Hematopoietic multipotent progenitor cell treated with erythropoietin and hydrocortisone succinate and interleukin-3 and kit ligand, for 17 days (in vitro differentiated cells): ENCODE data around the gene F12.
"Not testable (repeated sequence)": the region's sequence is repeated elsewhere in the genome, so short reads cannot be mapped to it uniquely, and the experiment has no call there.

Experiments
- DNase-seq: peaks from one replicate; pipeline ENCODE4 v3.0.0-alpha.2; 2015; ENCODE audit warnings: low spot score

The F12 gene

GRCh38 chr5:177387405-177387804, 22.0 kb downstream of the F12 start:
- no peak for DNase-seq

GRCh38 chr5:177386542-177386941, 22.8 kb downstream of the F12 start:
- DNase-seq = no peak

GRCh38 chr5:177385720-177386119, 23.6 kb downstream of the F12 start:
- DNase-seq = no peak

GRCh38 chr5:177384134-177384533, 25.2 kb downstream of the F12 start, which contains the start of gene SLC34A1:
TSS of gene SLC34A1 (plus strand) at chr5:177384434. CDS start at chr5:177385742, 1,308 bp downstream.
- no peak for DNase-seq

- no peak for DNase-seq
These were observed 26.2 kb downstream of the F12 start for GRCh38 chr5:177383181-177383580.

- no peak for DNase-seq
These were observed 26.8 kb downstream of the F12 start for GRCh38 chr5:177382423-177383029.

GRCh38 chr5:177380805-177381126, 28.6 kb downstream of the F12 start:
- no peak for DNase-seq

- DNase-seq = peak; percentile 85
These were observed 30.2 kb downstream of the F12 start for GRCh38 chr5:177378884-177379883.

GRCh38 chr5:177377851-177378776, 31.2 kb downstream of the F12 start:
- DNase-seq = no peak

GRCh38 chr5:177376107-177376506, 33.3 kb downstream of the F12 start:
- DNase-seq = no peak

GRCh38 chr5:177375516-177375915, 33.8 kb downstream of the F12 start:
- DNase-seq = not testable (repeated sequence)

- DNase-seq = no peak
These were observed 35.2 kb downstream of the F12 start for GRCh38 chr5:177374211-177374610.

- DNase-seq = no peak
These were observed 35.6 kb downstream of the F12 start for GRCh38 chr5:177373806-177374205.

GRCh38 chr5:177372910-177373309, 36.5 kb downstream of the F12 start:
- DNase-seq = no peak

GRCh38 chr5:177372034-177372896, 37.1 kb downstream of the F12 start:
- DNase-seq = no peak

GRCh38 chr5:177371120-177372033, 38.0 kb downstream of the F12 start:
- DNase-seq = no peak

- DNase-seq = peak; percentile 86
These were observed 38.8 kb downstream of the F12 start for GRCh38 chr5:177370488-177371119.

GRCh38 chr5:177369645-177370440, 39.5 kb downstream of the F12 start:
- no peak for DNase-seq
